ENCODE measurements around the gene MEIS2.
A peak's percentile ranks its signal among the peaks of the same experiment; 100 is the strongest.

MEIS2 gene

DNA sequence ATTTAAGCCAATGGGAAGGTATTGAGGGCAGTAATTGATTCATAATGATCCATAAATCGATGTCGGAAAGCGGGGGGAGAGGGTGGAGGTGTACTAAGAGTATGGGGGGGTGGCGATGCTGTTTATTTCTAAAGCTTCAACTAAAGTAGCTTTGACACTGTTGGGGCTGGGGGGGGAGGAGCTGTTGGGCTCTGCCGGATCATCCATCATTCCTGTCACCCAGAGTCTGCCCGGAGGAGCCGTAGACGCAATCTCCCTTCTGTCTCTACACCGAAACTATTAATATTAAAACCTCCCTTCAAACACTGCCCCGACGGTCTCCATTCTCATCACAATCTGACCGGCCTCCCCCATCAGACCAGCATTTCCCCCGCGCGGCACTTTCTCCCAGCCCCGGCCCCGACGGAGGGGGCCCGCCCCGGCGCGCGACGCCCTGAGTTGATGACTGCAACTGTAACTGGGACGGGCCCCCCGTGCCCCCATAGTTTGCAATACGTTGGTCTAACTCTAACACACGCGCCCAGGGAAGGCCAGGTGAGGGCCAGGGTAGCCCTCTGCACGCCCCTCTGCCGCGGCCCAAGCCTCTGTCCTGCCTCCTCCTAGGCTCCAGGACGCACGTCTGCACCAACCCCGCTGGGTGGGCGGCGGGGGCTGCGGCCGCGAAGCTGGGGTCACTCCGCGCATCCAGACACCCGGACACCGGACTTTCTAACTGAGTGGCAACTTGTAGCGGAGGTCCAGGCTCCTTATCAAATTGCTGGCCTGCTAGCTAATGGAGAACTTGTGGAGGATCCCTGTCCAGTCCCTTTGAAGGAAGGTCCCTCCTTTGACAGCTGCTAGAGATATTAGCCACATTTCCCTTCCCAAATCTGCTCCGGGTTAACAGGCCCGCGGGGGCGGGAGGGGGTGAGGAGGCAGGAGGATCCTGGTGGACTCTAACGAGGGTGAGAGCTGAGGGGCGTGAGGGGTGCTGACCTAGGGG is 212.0 kb downstream of the MEIS2 start:
- DNase-seq: no peak

DNA sequence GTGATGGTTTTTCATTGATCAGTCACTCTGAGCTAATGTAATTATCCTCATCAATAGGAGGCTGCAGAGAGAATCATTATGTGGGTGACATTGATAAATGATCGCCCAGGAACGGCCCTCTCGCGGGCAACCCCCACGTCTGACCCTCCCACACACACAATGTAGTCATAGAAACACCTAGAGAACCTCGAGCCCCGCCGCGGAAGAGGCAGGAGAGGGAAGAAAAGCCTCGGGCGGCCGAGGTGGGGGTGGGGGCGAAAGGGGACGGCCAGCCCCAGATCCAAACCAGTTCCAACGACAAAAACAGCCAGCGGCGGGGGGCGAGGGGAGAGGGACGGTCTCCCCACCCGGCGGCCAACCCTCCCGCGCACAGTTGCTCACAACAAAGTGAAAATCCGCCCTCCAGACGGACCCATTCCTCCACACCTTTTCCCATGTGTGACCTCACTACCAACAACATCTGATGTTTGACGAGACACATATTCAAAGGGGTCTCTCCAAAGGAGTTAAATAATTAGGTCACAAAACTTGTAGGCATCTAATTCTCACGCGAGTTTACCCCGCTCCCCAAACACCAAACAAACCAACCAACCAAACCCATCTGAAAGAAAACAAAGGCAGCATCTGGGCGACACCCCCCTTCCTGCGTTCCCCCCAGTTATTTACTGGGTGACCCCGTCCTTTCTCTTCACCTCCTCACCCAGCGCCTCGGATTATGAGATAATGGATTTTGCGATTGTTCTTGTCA is 213.0 kb downstream of the MEIS2 start:
- DNase-seq: no peak

DNA sequence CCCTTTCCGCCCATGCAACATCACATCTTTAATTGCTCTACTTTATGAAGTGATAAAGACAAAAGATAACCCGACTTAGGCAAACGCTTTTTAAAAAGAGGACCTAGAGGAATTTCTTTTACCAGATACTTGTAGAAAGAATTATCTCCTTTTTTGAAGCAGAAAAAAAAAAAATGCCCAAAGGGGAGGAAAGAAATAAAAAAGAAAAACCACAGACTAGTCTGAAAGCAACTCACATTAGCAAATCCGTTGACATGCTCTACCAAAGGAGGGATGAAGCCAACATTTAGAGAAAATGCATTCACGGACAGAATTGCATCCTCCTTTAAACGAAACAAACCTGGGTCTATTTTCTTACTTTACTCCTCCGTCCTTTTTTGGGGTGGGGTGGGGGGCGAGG is 213.6 kb downstream of the MEIS2 start:
- no peak for DNase-seq

DNA sequence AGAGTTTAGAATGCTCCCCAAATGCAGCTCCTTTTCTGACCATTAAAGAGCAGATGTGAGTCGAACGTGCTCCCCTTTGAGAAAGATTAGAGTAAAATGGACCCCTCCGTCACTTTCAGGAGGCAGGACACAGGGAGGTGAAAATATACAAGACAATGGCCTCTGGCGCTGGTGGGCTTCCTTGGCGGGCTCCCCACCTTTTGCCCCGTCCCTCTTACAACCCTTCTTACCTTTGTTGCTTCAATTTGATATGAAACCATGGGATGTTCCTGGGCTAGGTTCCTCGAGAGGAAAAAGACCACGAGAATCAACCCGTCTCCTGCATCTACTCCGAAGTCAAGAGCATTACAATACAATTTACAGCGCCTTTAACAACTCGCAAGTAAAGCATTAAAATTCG is 214.2 kb downstream of the MEIS2 start:
- no peak for DNase-seq

DNA sequence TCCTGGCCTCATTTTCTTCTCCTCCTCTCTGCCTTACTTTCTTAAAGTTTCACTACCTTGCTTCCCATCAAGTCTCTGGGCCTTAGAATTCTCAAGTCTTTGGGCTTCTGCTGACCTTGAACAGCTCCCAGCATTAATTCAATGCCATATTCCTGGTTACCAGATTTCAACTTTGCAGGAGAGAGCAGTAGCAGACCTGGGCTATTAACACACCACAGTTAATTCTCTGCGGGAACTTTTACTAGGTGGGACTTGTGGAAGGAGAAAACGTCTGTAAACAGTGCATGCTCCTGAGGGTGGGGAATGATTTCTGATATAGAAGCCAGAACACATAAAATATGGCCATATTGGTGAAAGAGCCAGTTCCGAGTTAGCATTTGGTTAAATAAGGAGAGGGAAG is 214.6 kb downstream of the MEIS2 start:
- no peak for DNase-seq

DNA sequence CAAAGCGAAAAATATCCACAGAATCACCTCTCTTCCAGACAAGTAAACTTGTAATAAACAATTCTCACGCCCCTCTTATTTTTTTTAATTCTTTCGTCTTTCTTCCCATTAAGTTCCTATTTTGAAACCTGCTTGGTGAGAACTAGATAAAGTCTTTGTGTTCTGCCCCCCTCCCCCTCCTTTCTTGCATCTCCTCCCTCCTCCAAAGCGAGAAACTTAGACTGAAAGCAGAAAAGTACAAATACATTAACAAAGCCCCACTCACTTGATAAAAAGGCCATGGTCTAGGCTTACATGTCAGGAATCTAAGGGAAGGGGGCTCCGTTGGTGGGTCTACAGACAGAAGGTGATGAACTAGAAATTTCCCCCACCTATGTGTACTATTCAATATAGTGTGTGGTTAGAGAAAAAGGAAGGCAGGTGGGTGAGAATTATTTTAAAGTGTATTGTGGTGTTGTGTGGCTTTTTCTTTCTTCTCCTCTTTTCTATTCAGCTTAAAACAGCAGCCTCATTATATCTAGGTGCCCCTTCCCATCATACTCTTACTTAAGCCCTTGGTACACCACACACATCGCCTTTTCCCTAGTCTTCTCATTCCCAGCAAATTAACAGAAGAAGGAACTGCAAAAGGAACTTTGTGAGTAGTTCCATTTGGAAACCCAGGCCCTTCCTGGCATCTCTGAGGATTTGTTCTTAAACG is 215.3 kb downstream of the MEIS2 start:
- no peak for DNase-seq

DNA sequence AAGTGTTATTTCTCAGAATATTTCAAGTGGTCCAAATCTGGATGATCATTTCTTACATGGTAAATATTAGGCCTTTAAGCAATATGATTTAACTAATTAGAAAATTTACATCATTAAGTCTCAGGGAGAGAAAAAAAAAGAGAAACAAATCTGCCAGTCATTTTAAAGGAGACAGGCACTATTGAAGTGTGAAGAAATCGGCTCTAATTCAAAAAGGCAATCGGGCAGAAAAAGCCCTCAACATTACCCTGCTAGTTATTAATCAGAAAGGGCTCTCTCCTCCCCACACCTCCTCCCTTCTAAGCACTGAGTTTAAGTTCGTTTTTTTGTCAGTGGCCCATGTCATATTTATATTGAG is 215.9 kb downstream of the MEIS2 start:
- no peak for DNase-seq

DNA sequence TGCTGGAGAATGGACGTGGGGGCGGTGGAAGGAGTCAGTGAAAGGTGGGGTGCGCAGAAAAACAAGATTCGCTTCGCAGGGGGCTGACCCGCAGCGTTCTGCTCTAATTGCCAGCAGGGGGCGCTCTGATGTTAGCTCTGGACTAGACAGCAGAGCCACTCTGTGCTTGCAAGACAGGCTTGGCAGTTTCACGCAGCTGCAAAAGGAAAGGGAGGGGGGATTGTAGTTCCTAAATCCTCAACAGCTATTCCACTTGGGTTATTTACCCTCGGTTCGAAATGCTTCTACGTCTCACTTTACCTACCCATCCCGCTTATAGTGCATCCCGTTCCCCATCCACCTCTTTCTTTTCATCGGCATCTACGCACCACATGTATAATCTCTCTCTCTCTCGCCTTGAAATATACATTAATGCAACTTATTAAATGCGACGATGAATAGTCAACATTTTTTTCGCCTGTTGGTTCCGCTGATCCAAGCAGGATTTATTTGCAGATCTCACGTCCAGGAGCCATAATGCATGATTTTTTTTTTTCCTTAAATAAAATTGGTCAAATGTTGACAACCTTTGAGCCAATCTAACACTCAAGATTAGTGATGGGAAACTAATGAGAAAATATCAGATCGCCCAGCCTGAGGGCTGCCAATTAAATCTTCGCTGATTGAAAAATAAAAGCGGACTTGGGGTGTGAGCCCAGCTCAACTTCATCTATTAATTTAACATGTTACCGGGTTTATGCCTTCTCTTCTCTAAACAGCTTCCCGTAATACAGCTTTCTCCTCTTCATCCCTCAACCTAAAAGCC is 216.4 kb downstream of the MEIS2 start:
- peak; percentile 73 for DNase-seq

DNA sequence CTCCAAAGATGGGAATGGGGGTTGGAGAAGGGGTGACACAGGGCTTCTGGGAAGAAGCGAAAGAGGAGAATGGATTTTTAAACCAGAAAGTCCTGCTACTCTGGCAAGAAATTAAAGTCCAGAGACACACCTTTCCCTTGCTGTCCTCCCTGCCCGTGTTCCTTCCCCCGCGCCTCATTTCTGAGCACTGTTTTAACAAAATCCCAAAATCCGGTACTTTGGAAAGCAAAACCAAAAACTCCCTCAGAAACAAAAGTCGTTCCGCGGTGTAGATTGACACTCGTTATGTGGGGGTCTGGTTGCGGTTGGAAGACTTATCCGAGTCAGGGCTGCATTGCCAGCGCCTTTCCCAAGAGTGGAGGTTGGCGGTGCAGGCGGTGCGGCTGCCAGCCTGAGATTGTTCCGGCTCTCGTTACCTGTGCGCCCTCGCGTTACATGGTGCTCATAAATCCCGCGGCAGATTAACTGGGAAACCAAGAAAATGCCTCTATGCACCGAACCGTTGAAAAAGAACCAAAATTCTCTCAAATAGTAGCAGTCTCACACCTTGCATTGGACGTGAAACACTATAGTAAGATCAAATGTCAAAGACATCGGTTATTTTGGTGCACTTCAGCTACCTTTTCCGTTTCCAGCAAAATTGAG is 217.7 kb downstream of the MEIS2 start:
- no peak for DNase-seq

DNA sequence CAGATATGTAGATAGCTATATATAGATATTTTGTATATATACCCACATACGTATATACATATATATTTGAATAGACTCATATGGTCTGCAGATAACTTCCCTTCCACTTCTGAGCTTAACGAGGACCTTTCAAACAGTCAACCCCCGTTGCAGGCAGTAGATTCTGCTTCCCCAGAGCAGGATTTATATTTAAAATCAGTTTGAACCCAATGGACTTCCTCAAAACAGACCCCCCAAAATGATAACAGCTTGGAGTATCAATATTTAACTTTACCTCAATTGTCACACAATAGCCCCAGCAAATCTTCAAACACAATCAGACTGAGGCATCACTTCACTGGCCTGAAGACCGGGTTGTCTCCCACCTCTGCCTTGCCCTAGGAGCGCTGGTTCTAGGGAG is 218.3 kb downstream of the MEIS2 start:
- no peak for DNase-seq

DNA sequence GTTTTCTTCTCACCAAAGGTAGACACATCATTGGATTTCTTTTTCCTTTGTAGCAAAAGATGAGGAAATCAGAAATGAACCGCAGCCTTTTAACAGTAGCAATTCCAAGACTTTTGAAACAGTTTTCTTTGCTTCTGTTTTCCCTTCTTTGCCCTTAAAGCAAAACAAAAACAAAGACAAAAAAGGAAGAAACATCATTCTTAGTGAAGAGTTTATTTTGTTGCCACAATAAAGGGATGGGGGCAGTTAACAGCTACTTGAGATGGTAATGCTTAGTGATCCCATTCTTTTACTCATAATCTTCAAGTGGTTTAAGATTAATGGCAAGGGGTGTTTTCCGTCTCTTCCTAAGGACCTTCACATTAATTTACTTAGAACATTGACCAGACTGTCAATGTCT is 218.8 kb downstream of the MEIS2 start:
- DNase-seq: no peak

DNA sequence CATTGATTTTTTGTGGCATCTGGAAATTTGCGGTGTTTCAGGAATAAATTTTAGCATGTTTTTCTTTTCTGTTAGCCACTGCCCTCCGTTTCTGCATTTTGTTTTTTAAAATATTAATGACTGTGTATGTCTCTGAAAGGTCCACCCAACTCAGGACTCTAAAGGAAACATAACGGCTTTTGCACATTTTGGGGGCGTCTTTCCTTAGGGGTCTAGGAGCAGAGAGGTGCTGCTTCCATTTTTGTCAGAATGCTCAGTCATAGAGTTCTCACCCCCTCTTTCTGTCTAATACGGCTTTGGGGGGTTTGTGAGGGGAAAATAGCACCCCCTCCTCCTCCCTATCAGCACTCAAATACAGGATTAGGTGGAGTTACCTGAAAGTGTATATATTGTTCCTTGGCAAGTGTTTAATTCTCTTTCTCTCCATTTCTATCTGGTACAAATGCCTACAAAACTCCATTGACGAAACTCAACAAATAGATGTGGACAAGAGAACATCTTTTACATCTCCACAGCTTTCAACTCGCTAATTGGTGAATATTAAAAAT is 219.4 kb downstream of the MEIS2 start:
- DNase-seq: no peak

DNA sequence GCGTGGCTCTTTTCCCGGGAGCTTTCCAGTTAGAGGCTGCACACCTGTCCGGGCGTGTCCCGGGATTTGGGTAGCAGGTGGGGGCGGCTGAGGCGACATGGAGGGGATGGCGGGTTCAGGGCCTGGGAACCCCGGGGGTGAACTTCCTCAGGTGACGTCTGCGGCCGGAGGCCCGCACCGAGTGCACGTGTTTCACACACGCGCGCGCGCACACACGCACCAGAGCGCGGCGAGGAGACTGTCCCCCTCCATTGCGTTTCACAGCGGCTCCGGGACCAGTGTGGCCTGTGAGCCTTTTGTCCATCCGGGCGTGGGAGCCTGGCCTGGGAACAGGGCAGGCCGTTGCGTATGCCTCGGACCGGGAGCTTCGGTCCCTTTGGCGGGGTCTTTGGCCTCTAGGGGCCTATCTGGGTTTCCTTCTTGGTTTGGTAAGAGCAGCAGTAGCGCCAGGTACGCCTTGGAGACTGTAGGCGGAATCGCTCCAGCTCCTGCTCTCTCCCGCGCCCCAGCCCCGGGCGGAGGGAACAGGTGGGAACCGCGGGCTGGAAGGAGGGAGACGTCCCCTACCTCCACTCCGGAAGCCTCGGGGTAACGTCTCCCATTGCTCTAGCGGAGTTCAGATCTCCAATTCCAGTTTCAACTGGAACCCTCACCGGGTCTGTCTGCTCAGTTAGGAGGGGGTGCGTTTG is 220.0 kb downstream of the MEIS2 start:
- DNase-seq: no peak

DNA sequence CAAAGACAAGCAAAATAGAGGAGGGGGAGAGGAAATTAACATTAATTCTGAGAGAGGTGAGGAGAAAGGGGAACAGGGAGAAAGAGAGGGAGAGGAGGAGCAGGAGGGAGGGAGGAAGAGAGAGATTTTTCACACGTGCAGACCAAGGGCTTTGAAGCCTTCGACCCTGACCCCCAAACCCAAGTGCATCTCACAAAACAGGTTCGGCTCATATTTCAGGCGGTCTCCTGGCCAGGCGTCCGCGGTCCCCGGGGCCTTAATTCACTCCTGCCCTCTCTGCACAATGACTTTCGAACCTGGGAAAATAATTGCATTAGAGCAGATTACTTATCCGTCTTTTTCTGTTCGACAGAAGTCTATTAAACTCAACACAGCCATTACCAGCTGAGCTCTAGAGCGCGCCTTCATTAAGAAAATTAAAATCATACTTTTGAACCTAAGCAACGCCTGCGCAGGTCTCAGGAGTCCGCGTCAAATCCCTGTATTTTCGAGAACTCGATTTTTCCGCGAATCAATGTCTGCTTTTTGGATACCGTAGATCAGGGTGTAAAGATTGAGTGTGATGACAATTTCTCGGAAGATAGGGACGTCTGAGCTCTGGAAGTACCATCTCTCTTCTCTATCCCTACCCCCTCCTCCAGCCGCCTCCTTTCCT is 220.7 kb downstream of the MEIS2 start:
- no peak for DNase-seq

DNA sequence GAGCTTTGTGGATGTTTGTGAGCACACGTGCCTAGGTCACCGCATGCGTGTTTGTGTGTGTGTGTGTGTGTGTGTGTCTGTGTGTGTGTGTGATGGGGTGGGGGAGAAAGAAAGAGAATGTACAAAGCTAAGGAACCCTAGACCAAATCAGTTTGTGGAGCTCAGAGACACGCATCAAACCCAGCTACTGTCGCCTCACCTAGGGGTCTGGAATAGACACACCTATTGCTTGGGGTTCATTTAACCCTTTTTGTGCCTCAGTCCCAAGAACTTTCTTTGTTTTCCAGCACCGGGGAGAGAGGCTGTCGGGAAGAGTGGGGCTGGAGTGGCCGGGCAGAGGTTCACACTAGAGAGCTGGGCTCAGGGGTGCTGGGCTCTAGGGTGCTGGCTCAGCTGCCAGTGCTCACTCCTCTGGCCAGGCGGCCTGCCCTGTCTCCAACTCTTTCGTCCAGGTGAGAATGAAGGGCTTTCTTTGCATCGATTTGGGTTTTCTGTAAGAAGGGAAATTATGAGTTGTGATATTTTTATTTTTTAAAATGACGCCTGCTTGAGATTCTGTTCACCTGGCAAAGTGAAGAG is 221.6 kb downstream of the MEIS2 start:
- no peak for DNase-seq

DNA sequence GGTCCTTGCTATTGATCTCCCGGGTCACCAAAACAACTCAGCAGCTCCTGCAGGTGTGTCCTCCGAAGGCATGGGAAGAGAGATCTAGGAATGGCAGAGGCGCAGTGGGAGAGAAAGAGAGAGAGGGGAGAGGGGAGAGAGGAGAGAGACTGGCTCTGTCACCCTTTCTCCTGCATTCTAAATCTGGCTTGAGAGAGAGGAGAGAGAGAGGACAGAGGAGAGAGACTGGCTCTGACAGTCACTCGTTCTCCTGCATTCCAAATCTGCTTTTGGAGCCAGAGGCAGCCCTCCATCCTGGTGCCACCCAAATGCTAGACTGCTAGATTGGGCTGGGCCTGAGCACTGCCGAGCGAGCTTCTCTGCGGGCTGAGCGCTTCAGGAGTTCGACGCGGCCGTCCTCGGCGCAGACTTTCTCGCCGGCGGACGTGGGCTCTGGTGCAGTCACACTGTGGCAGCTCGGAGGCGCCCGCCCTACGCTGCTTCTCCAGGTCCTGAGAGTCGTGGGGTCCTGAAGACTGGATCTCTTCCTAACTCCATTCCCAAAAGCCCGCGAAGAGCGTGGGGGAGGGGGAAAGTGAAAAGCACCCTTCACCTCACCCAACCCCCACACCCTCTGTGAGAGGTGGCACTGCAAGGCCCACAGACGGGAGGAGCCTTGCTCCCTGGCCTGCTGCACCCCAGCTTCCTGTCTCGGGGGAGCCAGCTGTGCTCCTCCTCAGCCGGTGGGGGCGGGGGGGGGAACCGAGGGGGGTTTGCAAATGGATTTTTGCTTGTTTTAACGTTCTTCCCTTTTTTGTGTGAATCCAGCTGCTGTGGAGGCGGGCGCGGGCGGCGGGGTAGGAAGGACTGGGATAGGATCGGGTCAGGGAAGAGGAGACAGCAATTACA is 222.3 kb downstream of the MEIS2 start:
- no peak for DNase-seq

DNA sequence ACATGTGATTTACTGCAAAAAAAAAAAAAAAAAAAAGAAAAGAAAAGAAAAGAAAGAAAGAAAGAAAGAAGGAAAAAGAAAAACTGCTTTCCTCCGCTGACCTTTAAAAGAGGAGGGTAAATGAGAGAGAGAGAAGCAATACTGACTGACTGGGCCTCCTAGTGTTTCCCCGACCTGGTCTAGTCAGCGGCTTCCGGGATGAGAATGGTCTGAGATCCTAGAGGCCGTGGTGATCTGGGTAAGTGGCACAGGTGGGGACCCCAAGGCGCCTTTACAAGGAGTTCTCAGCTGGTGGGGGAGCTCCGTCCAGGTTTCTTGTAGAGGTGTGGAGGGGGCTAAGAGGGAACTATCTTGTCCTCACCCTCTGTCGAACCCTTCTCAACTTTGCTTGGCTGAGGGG is 223.1 kb downstream of the MEIS2 start:
- DNase-seq: no peak

DNA sequence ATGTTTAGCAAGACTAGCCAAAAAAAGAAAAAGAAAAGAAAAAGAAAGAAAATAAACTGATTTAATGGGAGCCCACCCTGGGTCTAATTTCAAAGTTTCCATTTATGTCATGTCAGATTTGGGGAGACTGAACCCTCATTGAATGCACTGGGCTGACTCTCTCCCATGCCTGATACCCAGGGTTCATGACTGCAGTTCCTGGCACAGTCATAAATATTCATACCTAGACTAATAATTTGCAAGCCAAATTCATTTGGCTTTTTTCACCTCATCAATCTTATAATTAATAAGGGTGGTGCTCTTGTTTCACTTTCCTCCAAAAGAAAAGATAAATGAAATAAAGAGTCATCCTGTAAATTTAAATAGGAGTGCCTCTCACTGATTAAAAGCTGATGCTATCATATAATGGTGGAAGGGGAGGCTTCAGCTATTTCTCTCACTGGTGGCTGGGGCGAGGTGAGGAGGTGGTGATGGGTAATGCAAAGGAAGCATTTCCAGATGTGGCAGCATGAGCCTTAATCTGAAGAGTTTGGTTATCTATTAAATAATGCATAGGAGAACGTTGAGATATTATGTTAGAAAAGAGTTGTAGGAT is 224.5 kb downstream of the MEIS2 start:
- no peak for DNase-seq

DNA sequence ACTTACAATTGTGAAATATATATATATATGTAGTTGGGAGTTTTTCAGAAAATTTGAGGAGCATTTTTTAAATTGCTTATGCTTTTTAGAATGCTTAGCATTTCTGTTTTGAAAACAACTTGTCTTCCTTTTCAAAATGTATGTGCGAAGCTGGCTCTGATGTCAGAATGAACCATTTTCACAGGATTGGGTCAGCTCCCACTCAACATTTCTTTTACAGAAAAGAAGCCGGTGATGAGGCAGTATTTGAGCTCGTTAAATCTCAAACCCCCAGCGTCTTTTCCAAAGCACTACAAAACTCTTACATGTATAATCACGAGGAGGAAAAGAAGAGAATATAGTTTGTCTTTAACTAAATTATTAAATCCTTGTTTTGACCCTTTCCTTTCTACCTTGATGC is 225.4 kb downstream of the MEIS2 start:
- DNase-seq: no peak

Measured in activated CD8-positive, alpha-beta memory T cell treated with anti-CD3 and anti-CD28 coated beads for 24 hours (primary cell).